Measurements from ENCODE around the gene SMAD6.

GRCh38 chr15:66789029-66790025 lies 87.3 kb downstream of the SMAD6 start:
- TF ChIP-seq POLR2A (IDR thresholded peaks at IDR 0.05; ENCODE audit: extremely low read depth, insufficient read length) = no peak
- TF ChIP-seq, protein P1, sequence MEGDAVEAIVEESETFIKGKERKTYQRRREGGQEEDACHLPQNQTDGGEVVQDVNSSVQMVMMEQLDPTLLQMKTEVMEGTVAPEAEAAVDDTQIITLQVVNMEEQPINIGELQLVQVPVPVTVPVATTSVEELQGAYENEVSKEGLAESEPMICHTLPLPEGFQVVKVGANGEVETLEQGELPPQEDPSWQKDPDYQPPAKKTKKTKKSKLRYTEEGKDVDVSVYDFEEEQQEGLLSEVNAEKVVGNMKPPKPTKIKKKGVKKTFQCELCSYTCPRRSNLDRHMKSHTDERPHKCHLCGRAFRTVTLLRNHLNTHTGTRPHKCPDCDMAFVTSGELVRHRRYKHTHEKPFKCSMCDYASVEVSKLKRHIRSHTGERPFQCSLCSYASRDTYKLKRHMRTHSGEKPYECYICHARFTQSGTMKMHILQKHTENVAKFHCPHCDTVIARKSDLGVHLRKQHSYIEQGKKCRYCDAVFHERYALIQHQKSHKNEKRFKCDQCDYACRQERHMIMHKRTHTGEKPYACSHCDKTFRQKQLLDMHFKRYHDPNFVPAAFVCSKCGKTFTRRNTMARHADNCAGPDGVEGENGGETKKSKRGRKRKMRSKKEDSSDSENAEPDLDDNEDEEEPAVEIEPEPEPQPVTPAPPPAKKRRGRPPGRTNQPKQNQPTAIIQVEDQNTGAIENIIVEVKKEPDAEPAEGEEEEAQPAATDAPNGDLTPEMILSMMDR (IDR thresholded peaks at IDR 0.05; ENCODE audit: low read depth, low read length) = peak; percentile 35
